ENCODE data around the gene PARP8. TPM values are rescaled to one million over a fixed set of nuclear protein-coding genes. Genes with fewer than 3 reads are reported as not detected.

PARP8 gene
- total and polyA plus RNA-seq, 9 of the 15 experiments (the other 6 are each of a cell fraction or from before 2014, with no cell fraction given), result 0.03 to 0.31 TPM; not detected in 7

DNA sequence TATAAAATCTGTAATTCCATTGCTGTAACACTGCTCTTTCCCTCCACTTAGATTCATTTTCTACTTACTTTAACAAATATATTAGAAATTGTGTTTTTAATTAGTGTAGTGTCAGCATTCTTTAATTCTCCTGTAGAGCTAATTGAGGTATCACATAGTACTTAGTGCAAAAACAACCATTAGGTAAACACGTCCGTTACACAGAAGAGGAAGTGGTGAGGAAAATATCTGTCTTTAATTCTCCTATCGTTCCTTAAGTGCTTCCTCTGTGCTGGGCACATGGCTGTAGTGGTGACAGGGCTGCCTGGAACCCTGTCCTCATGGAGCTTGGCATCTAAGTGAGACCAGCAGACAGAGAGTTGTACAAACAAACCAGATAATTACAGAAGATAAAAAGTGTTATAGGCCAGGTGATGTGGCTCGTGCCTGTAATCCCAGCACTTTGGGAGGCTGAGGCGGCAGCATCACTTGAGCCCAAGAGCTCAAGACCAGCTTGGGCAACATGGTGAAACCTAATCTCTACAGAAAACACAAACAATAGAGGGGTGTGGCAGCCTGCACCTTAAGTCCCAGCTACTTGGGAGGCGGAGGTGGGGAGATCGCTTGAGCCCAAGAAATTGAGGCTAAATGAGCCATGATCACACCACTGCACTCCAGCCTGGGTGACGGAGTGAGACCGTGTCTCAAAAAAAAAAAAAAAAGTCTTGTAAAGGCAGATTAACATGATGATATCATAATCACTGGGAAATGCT lies 36.4 kb downstream of the PARP8 start (continued):
- TF ChIP-seq WHSC1 (IDR thresholded peaks at IDR 0.05; ENCODE audit: low read length) (no peak), CXXC5 (CRISPR knock-in tag; IDR thresholded peaks at IDR 0.05) (no peak), MAFG (tag; conservative IDR thresholded peaks at IDR 0.05) (0 out of 2 replicates have a peak, but pooled peaks have one; percentile 8), XRCC4 (IDR thresholded peaks at IDR 0.05; ENCODE audit: extremely low read depth, insufficient read depth, insufficient read length) (no peak), ZNF316 (IDR thresholded peaks at IDR 0.05) (0 out of 2 replicates have a peak, but pooled peaks have one; percentile 37), NFYB (IDR thresholded peaks at IDR 0.05; ENCODE audit: extremely low read depth, insufficient read length) (no peak), SMAD3 (CRISPR knock-in tag; conservative IDR thresholded peaks at IDR 0.05) (no peak), EP400 (IDR thresholded peaks at IDR 0.05) (no peak)

GRCh38 chr5:50703367-50703666 lies 36.9 kb downstream of the PARP8 start:
- no peak overlapping the region for H3K4me2 ChIP-seq (ENCODE audit: insufficient read depth, low read length)
- H4K20me1 ChIP-seq (replicated peaks; ENCODE audit: control insufficient read depth, insufficient read depth, low read length), result no peaks in the 10 kb centered on the region
- no peaks in the 10 kb centered on the region for H3K36me3 ChIP-seq (ENCODE audit: control insufficient read depth, insufficient read depth, low read length)
- H3K27me3 ChIP-seq (ENCODE audit: control insufficient read depth in 2 of 2, insufficient read depth in 2 of 2, low read length in 2 of 2), result no peaks in the 10 kb centered on the region
- intact Hi-C loops (cut with micrococcal nuclease), result no loop called here
- no peak overlapping the region for H3K27ac ChIP-seq (ENCODE audit: extremely low read depth, low read depth, low read length)
- no peaks in the 10 kb centered on the region for H3K9me1 ChIP-seq (ENCODE audit: control insufficient read depth, insufficient read depth, low read length)
- no peak overlapping the region for H3K9ac ChIP-seq (ENCODE audit: insufficient read depth in 1 of 2, low read depth in 2 of 2, low read length in 2 of 2)
- ChIA-PET POLR2A (no interaction called here), CTCF (ENCODE audit: low intra/inter-chr PET ratio) (no interaction called here)
- no peak overlapping the region for H3K4me3 ChIP-seq
- no peak for DNase-seq (ENCODE audit: extremely low read depth in 1 of 4, low spot score in 3 of 4)
- ATAC-seq, result no peak
- FAIRE-seq, result no peak
- no peaks in the 10 kb centered on the region for H3K79me2 ChIP-seq (ENCODE audit: control insufficient read depth, insufficient read depth, low read length)
- peaks cover 2% of the 10 kb centered on the region for H3K9me3 ChIP-seq (replicated peaks; ENCODE audit: control insufficient read depth, insufficient read depth, low read depth, low read length)
- BruUV-seq (replicated peaks), result no TSS peak
- no peak overlapping the region for H2AFZ ChIP-seq (ENCODE audit: low read depth, low read length)
- in situ Hi-C loops (cut with MboI), result no loop called here
- no peaks in the 10 kb centered on the region for H3K4me1 ChIP-seq (replicated peaks in 1 of 2; ENCODE audit: control insufficient read depth in 2 of 2, insufficient read depth in 2 of 2, low read length in 2 of 2)
- WGBS (ENCODE audit: insufficient coverage, low coverage, missing lambda C conversion rate), result 0% methylated on average over 1 of the region's 1 CpG
- TF ChIP-seq ZHX1 (conservative IDR thresholded peaks at IDR 0.05; ENCODE audit: low read length) (no peak), RFX5 (IDR thresholded peaks at IDR 0.05; ENCODE audit: low read depth, low read length) (no peak), HCFC1 (IDR thresholded peaks at IDR 0.05; ENCODE audit: low read depth, low read length) (no peak), SMARCE1 (IDR thresholded peaks at IDR 0.05) (no peak), CREBBP (IDR thresholded peaks at IDR 0.05; ENCODE audit: low read depth, low read length) (no peak), ZFP30 (CRISPR knock-in tag; IDR thresholded peaks at IDR 0.05; ENCODE audit: borderline replicate concordance) (no peak), ZNF431 (CRISPR knock-in tag; IDR thresholded peaks at IDR 0.05) (no peak), ZFP1 (CRISPR knock-in tag; IDR thresholded peaks at IDR 0.05) (no peak), ZNF277 (CRISPR knock-in tag; IDR thresholded peaks at IDR 0.05; ENCODE audit: borderline replicate concordance) (no peak), E2F3 (CRISPR knock-in tag; IDR thresholded peaks at IDR 0.05) (no peak), NCOA2 (IDR thresholded peaks at IDR 0.05; ENCODE audit: partially characterized antibody in 2 of 2) (no peak)
